Panc1 (cell line): ENCODE measurements around the gene NPW.

ENCODE experiments used
- CTCF ChIP-seq: fragments of 450-650 bp; IDR thresholded peaks from 2 replicates; pipeline ENCODE4 v1.5.1; 2017; ENCODE audit warnings: mild to moderate bottlenecking
- TCF7L2 ChIP-seq: IDR thresholded peaks from 2 replicates; pipeline ENCODE4 v1.6.1; 2011; ENCODE audit warnings: mild to moderate bottlenecking, low read depth, low read length, inconsistent platforms

GRCh38 chr16:2061023-2061422, 41.4 kb downstream of the NPW start:
- no peak for TF ChIP-seq CTCF
- TF ChIP-seq TCF7L2, result no peak
